ENCODE data around the gene EVI5. TPM values are rescaled to one million over a fixed set of nuclear protein-coding genes. Genes with fewer than 3 reads are reported as not detected.

EVI5 gene
- polyA plus RNA-seq, 3 donors, result 7.6 to 19.4 (median 14.3) TPM

DNA sequence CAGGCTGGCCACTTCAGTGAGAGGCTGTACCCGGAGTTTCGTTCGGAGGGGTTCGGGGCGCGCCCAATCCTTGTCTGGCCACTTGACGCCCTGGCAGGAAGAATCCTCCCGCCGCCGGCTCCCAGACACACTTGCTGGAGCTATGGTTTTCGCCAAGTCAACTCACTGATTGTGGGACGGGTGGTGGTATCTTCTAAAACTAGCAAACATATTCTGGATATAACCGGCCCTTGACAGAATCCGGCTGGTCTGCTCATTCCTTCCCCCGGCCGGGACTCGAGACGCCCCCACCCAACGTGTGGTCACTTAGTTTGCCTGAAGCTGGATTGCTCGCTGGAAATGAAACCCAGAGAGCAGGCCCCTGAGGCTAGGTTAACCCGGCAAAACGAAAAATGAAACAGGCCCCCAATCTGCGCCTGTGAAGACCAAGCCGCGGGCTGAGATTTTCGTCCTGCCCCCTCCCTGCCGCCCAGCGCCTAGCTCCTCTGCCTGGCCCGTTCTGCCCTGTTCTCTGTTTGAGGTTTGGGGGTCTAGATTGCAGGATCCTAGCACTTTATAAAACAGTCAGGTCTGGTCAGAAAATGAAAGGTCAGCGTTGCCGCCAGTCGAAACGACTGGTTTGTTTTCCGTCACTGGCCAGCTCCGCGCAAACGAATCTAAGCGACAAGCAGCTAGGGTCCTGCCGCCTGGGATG, 302.8 kb downstream of the EVI5 start:
- Histone ChIP-seq H3K9me3 (replicated peaks in 1 of 2; ENCODE audit: control insufficient read depth in 1 of 2, insufficient read depth in 1 of 2, low read length in 2 of 2) (no peaks in the 10 kb centered on the region), H3K4me1 (ENCODE audit: control insufficient read depth in 1 of 2, insufficient read depth in 2 of 2, low read length in 2 of 2) (peaks cover 40 to 48% of the 10 kb centered on the region in 2 donors), H3K27ac (ENCODE audit: low read depth in 1 of 2, low read length in 2 of 2) (no peak overlapping the region), H3K4me2 (replicated peaks; ENCODE audit: extremely low read depth, low read length, poor library complexity, severe bottlenecking) (peak overlapping the region; percentile 98), H2AFZ (ENCODE audit: insufficient read depth, low read depth, low read length, poor library complexity, severe bottlenecking) (peak overlapping the region; percentile 92), H3K9ac (ENCODE audit: insufficient read depth, low read length, poor library complexity, severe bottlenecking) (peak overlapping the region; percentile 65), H4K20me1 (ENCODE audit: insufficient read depth, low read length) (no peaks in the 10 kb centered on the region), H3K36me3 (replicated peaks in 1 of 2; ENCODE audit: control insufficient read depth in 1 of 2, insufficient read depth in 2 of 2, low read length in 2 of 2) (no peaks in the 10 kb centered on the region), H3K79me2 (ENCODE audit: insufficient read depth, low read length) (peaks cover 53% of the 10 kb centered on the region), H3K27me3 (ENCODE audit: control insufficient read depth in 2 of 2, insufficient read depth in 2 of 2, low read length in 2 of 2) (peaks cover 0 to 31% of the 10 kb centered on the region in 2 donors), H3K4me3 (replicated peaks in 1 of 3; ENCODE audit: low read depth in 2 of 3, low read length in 3 of 3) (peak overlapping the region; percentile 62 to 94 (median 71))
- H3K4me3 Mint-ChIP-seq, result peak overlapping the region; percentile 95 to 98
- 32% methylated on average over 39 of the region's 39 CpGs for WGBS (ENCODE audit: insufficient coverage)
- TF ChIP-seq CTCF (IDR thresholded peaks at IDR 0.05), result no peak
- intact Hi-C loops (cut with micrococcal nuclease), result loop anchor here in 1 of 2 donors (10.0 kb wide), 1 partner anchor 177 kb away; no protein-coding TSS in a partner anchor
- peaks cover 0 to 10% (median 4%) of the 10 kb centered on the region in 7 donors for H3K9me3 Mint-ChIP-seq
- no peak overlapping the region for H3K27ac Mint-ChIP-seq
- no peak for DNase-seq
- H3K4me1 Mint-ChIP-seq, result peaks cover 35% of the 10 kb centered on the region
- peaks cover 27 to 41% (median 31%) of the 10 kb centered on the region in 3 donors for H3K27me3 Mint-ChIP-seq (ENCODE audit: low read depth in 3 of 3)
- peaks cover 4 to 16% of the 10 kb centered on the region in 2 donors for H3K36me3 Mint-ChIP-seq

GRCh38 chr1:92481599-92481925, 303.3 kb downstream of the EVI5 start:
- H3K27ac Mint-ChIP-seq, result no peak overlapping the region
- H3K27me3 Mint-ChIP-seq (ENCODE audit: low read depth in 3 of 3), result peaks cover 27 to 40% (median 31%) of the 10 kb centered on the region in 3 donors

More at GRCh38 chr1:92481599-92481925, 303.3 kb downstream of the EVI5 start:
- H3K27ac ChIP-seq (ENCODE audit: low read depth in 1 of 2, low read length in 2 of 2), result no peak overlapping the region
- H3K9ac ChIP-seq (ENCODE audit: insufficient read depth, low read length, poor library complexity, severe bottlenecking), result no peak overlapping the region
- H3K36me3 Mint-ChIP-seq, result peaks cover 4 to 16% of the 10 kb centered on the region in 2 donors
- no peak for TF ChIP-seq CTCF (IDR thresholded peaks at IDR 0.05)
- H3K36me3 ChIP-seq (replicated peaks in 1 of 2; ENCODE audit: control insufficient read depth in 1 of 2, insufficient read depth in 2 of 2, low read length in 2 of 2), result no peaks in the 10 kb centered on the region
- no peaks in the 10 kb centered on the region for H4K20me1 ChIP-seq (ENCODE audit: insufficient read depth, low read length)
- WGBS (ENCODE audit: insufficient coverage), result 100% methylated on average over 5 of the region's 12 CpGs
- no peak overlapping the region for H3K4me3 ChIP-seq (replicated peaks in 1 of 3; ENCODE audit: low read depth in 2 of 3, low read length in 3 of 3)
- intact Hi-C loops (cut with micrococcal nuclease), result loop anchor here in 1 of 2 donors (10.0 kb wide), 1 partner anchor 177 kb away; no protein-coding TSS in a partner anchor
- H3K4me1 ChIP-seq (ENCODE audit: control insufficient read depth in 1 of 2, insufficient read depth in 2 of 2, low read length in 2 of 2), result peaks cover 38 to 47% of the 10 kb centered on the region in 2 donors
- H3K4me1 Mint-ChIP-seq, result peaks cover 36% of the 10 kb centered on the region
- peaks cover 0 to 31% of the 10 kb centered on the region in 2 donors for H3K27me3 ChIP-seq (ENCODE audit: control insufficient read depth in 2 of 2, insufficient read depth in 2 of 2, low read length in 2 of 2)
- no peak for DNase-seq
- H3K4me3 Mint-ChIP-seq, result peak overlapping the region; percentile 95 to 98
- H3K79me2 ChIP-seq (ENCODE audit: insufficient read depth, low read length), result peaks cover 52% of the 10 kb centered on the region
- H3K9me3 Mint-ChIP-seq, result peaks cover 0 to 10% (median 4%) of the 10 kb centered on the region in 7 donors
- H3K4me2 ChIP-seq (replicated peaks; ENCODE audit: extremely low read depth, low read length, poor library complexity, severe bottlenecking), result no peak overlapping the region
- peak overlapping the region; percentile 92 for H2AFZ ChIP-seq (ENCODE audit: insufficient read depth, low read depth, low read length, poor library complexity, severe bottlenecking)
- no peaks in the 10 kb centered on the region for H3K9me3 ChIP-seq (replicated peaks in 1 of 2; ENCODE audit: control insufficient read depth in 1 of 2, insufficient read depth in 1 of 2, low read length in 2 of 2)
